ENCODE results near the gene SUSD5.
"Not testable (repeated sequence)": the region's sequence is repeated elsewhere in the genome, so short reads cannot be mapped to it uniquely, and the experiment has no call there.

The SUSD5 gene

GRCh38 chr3:33130144-33130543 is 88.5 kb downstream of the SUSD5 start:
- H3K36me3 Mint-ChIP-seq: peaks cover 4% of the 10 kb centered on the region
- H3K27ac Mint-ChIP-seq: no peak overlapping the region
- H3K9me3 Mint-ChIP-seq (ENCODE audit: low read depth): no peaks in the 10 kb centered on the region
- peaks cover 5% of the 10 kb centered on the region for H3K4me1 Mint-ChIP-seq (ENCODE audit: low read depth)
- H3K27me3 Mint-ChIP-seq: no peaks in the 10 kb centered on the region
- no peak overlapping the region for H3K4me3 Mint-ChIP-seq

GRCh38 chr3:33128706-33129105 is 89.9 kb downstream of the SUSD5 start:
- H3K9me3 Mint-ChIP-seq (ENCODE audit: low read depth): no peaks in the 10 kb centered on the region
- H3K4me3 Mint-ChIP-seq: no peak overlapping the region

GRCh38 chr3:33125840-33126239 is 92.8 kb downstream of the SUSD5 start:
- Mint-ChIP-seq H3K27me3 (no peaks in the 10 kb centered on the region), H3K27ac (no peak overlapping the region), H3K9me3 (ENCODE audit: low read depth) (no peaks in the 10 kb centered on the region), H3K4me1 (ENCODE audit: low read depth) (peaks cover 4% of the 10 kb centered on the region), H3K36me3 (peaks cover 7% of the 10 kb centered on the region), H3K4me3 (no peak overlapping the region)

More at GRCh38 chr3:33128706-33129105, 89.9 kb downstream of the SUSD5 start:
- Mint-ChIP-seq H3K4me1 (ENCODE audit: low read depth) (peaks cover 5% of the 10 kb centered on the region), H3K27ac (no peak overlapping the region), H3K27me3 (no peaks in the 10 kb centered on the region), H3K36me3 (peaks cover 4% of the 10 kb centered on the region)

GRCh38 chr3:33124638-33125037 is 94.0 kb downstream of the SUSD5 start:
- Mint-ChIP-seq H3K27me3 (no peaks in the 10 kb centered on the region), H3K4me3 (no peak overlapping the region), H3K4me1 (ENCODE audit: low read depth) (peaks cover 4% of the 10 kb centered on the region), H3K36me3 (peaks cover 10% of the 10 kb centered on the region), H3K9me3 (ENCODE audit: low read depth) (no peaks in the 10 kb centered on the region), H3K27ac (no peak overlapping the region)

DNA sequence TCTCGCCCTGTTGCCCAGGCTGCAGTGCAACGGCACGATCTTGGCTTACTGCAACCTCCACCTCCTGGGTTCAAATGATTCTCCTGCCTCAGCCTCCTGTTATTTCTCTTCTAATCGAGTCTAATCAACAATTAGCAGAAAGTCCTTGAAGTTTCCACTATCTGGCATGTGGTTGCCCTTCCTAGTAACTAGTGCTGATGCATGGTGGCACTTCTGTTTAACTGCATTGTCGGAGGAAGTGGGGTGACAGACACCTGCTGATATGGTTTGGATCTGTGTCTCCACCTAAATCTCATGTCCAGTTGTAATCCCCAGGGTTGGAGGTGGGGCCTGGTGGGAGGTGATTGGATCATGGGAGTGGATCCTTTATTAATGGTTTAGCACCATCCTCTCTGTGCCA is 95.6 kb downstream of the SUSD5 start:
- Mint-ChIP-seq H3K36me3 (peaks cover 10% of the 10 kb centered on the region), H3K9me3 (ENCODE audit: low read depth) (no peaks in the 10 kb centered on the region), H3K27me3 (no peaks in the 10 kb centered on the region), H3K4me1 (ENCODE audit: low read depth) (peaks cover 4% of the 10 kb centered on the region), H3K4me3 (no peak overlapping the region), H3K27ac (no peak overlapping the region)

- Mint-ChIP-seq H3K27ac (no peak overlapping the region), H3K36me3 (peaks cover 6% of the 10 kb centered on the region), H3K9me3 (ENCODE audit: low read depth) (no peaks in the 10 kb centered on the region), H3K27me3 (no peaks in the 10 kb centered on the region), H3K4me3 (no peak overlapping the region), H3K4me1 (ENCODE audit: low read depth) (peaks cover 15% of the 10 kb centered on the region)
Observed at GRCh38 chr3:33119891-33120290, 98.7 kb downstream of the SUSD5 start.

GRCh38 chr3:33117461-33117860 is 101.1 kb downstream of the SUSD5 start:
- H3K36me3 Mint-ChIP-seq: peaks cover 4% of the 10 kb centered on the region
- H3K4me1 Mint-ChIP-seq (ENCODE audit: low read depth): peaks cover 23% of the 10 kb centered on the region
- H3K4me3 Mint-ChIP-seq: no peak overlapping the region
- no peaks in the 10 kb centered on the region for H3K9me3 Mint-ChIP-seq (ENCODE audit: low read depth)
- H3K27ac Mint-ChIP-seq: no peak overlapping the region
- H3K27me3 Mint-ChIP-seq: no peaks in the 10 kb centered on the region

DNA sequence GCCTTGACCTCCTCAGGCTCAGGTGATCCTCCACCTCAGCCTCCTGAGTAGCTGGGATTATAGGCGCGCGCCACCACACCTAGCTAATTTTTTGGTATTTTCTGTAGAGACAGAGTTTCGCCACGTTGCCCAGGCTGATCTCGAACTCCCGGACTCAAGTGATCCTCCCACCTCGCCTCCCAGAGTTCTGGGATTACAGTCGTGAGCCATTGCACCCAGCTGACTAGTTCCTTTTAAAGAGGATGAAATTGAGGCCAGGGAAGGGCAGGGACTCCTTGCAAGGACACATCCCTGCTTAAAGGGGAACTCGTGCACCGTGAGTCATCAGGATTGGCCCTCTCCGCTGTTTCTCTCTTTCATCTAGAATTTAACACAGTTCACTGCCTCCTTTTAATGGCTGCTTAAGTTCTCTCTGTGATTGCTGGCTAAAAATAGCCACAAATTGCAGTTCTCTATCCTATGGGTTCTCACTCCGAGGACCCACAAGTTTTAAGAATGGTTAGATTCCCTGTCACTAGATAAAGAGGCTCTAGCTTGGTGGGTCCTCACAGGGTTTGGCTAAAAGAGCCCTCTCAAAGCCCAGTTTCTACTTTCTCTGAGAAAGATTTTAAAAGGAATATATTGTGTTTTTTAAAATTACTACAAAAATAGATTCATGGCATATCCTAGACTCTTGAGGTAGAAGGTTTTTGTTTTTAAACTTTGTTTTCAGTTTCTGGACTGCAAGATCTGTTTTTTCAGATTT is 103.4 kb downstream of the SUSD5 start:
- peaks cover 26% of the 10 kb centered on the region for H3K4me1 Mint-ChIP-seq (ENCODE audit: low read depth)
- H3K27ac Mint-ChIP-seq: peak overlapping the region; percentile 51
- H3K9me3 Mint-ChIP-seq (ENCODE audit: low read depth): no peaks in the 10 kb centered on the region
- no peaks in the 10 kb centered on the region for H3K36me3 Mint-ChIP-seq
- H3K27me3 Mint-ChIP-seq: no peaks in the 10 kb centered on the region
- peak overlapping the region; percentile 89 for H3K4me3 Mint-ChIP-seq

GRCh38 chr3:33114622-33115023 is 104.0 kb downstream of the SUSD5 start:
- Mint-ChIP-seq H3K36me3 (no peaks in the 10 kb centered on the region), H3K27me3 (no peaks in the 10 kb centered on the region), H3K4me3 (peak overlapping the region; percentile 89), H3K9me3 (ENCODE audit: low read depth) (no peaks in the 10 kb centered on the region), H3K27ac (peak overlapping the region; percentile 64), H3K4me1 (ENCODE audit: low read depth) (peaks cover 26% of the 10 kb centered on the region)

DNA sequence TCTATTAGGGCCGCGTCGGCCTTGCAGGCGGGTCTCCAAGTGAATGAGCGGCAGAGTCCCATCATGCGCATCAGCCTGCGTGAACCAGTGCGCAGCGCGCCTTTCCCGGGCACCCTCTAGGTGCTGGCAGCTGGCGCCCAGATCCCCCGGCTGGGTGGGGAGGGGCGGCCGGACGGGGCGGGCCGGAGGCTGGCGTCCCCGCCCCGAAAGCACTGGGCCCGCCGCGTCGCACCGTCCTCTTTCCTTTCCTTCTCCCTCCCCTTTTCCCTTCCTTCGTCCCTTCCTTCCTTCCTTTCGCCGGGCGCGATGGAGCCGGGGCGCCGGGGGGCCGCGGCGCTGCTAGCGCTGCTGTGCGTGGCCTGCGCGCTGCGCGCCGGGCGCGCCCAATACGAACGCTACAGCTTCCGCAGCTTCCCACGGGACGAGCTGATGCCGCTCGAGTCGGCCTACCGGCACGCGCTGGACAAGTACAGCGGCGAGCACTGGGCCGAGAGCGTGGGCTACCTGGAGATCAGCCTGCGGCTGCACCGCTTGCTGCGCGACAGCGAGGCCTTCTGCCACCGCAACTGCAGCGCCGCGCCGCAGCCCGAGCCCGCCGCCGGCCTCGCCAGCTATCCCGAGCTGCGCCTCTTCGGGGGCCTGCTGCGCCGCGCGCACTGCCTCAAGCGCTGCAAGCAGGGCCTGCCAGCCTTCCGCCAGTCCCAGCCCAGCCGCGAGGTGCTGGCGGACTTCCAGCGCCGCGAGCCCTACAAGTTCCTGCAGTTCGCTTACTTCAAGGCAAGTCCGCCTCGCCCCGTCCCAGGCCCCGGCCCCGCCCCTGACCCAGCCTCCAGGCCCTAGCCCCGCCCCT is 104.6 kb downstream of the SUSD5 start, which contains the start of gene CRTAP:
Gene CRTAP, plus strand, starts transcription at position 243 of the 850 bp plus-strand sequence. Its CDS starts 64 bp downstream, at position 307.
- H3K27me3 Mint-ChIP-seq: no peaks in the 10 kb centered on the region
- peak within 1 kb of the TSS; percentile 72 for H3K27ac Mint-ChIP-seq
- H3K4me1 Mint-ChIP-seq (ENCODE audit: low read depth): peaks cover 26% of the 10 kb centered on the region
- H3K9me3 Mint-ChIP-seq (ENCODE audit: low read depth): no peaks in the 10 kb centered on the region
- H3K4me3 Mint-ChIP-seq: peak within 1 kb of the TSS; percentile 89
- H3K36me3 Mint-ChIP-seq: no peaks in the 10 kb centered on the region

- no peaks in the 10 kb centered on the region for H3K27me3 Mint-ChIP-seq
- H3K27ac Mint-ChIP-seq: no peak overlapping the region
- no peak overlapping the region for H3K4me3 Mint-ChIP-seq
- no peaks in the 10 kb centered on the region for H3K36me3 Mint-ChIP-seq
- no peaks in the 10 kb centered on the region for H3K9me3 Mint-ChIP-seq (ENCODE audit: low read depth)
- peaks cover 26% of the 10 kb centered on the region for H3K4me1 Mint-ChIP-seq (ENCODE audit: low read depth)
Observed at GRCh38 chr3:33111581-33111980, 107.0 kb downstream of the SUSD5 start.

DNA sequence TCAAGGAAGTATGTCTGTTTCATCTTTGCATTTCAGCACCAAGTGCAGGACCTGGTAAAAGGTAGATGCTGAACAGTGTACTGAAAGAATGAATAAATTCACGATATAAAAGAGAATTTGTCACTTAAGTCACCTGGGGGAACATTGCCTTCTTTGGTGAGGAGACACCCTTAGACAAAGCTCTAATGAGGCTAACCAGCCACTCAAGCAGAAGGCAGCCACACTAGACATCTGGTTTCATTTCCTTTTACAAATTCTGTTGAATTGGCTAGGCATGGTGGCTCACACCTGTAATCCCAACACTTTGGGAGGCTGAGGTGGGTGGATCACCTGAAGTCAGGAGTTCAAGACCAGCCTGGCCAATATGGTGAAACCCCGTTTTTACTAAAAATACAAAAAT is 111.8 kb downstream of the SUSD5 start:
- H3K27me3 Mint-ChIP-seq; H3K9me3 Mint-ChIP-seq (ENCODE audit: low read depth); H3K4me1 Mint-ChIP-seq (ENCODE audit: low read depth); H3K36me3 Mint-ChIP-seq; H3K4me3 Mint-ChIP-seq; H3K27ac Mint-ChIP-seq: not testable (repeated sequence)

- H3K36me3 Mint-ChIP-seq: no peaks in the 10 kb centered on the region
- no peaks in the 10 kb centered on the region for H3K4me1 Mint-ChIP-seq (ENCODE audit: low read depth)
- H3K27ac Mint-ChIP-seq: no peak overlapping the region
- H3K27me3 Mint-ChIP-seq: peaks cover 3% of the 10 kb centered on the region
- no peaks in the 10 kb centered on the region for H3K9me3 Mint-ChIP-seq (ENCODE audit: low read depth)
- no peak overlapping the region for H3K4me3 Mint-ChIP-seq
Observed at GRCh38 chr3:33105341-33105948, 113.2 kb downstream of the SUSD5 start.

- Mint-ChIP-seq H3K27ac (no peak overlapping the region), H3K4me1 (ENCODE audit: low read depth) (no peaks in the 10 kb centered on the region), H3K36me3 (no peaks in the 10 kb centered on the region), H3K27me3 (peaks cover 3% of the 10 kb centered on the region), H3K9me3 (ENCODE audit: low read depth) (no peaks in the 10 kb centered on the region), H3K4me3 (no peak overlapping the region)
Observed at GRCh38 chr3:33104803-33105202, 113.8 kb downstream of the SUSD5 start.

GRCh38 chr3:33103480-33103879 is 115.1 kb downstream of the SUSD5 start:
- Mint-ChIP-seq H3K9me3 (ENCODE audit: low read depth) (no peaks in the 10 kb centered on the region), H3K4me1 (ENCODE audit: low read depth) (no peaks in the 10 kb centered on the region), H3K27ac (no peak overlapping the region), H3K4me3 (no peak overlapping the region), H3K27me3 (peaks cover 3% of the 10 kb centered on the region), H3K36me3 (no peaks in the 10 kb centered on the region)

Data from activated naive CD8-positive, alpha-beta T cell (primary cell).